Measurements from ENCODE around the gene ASB13.

The ASB13 gene

DNA sequence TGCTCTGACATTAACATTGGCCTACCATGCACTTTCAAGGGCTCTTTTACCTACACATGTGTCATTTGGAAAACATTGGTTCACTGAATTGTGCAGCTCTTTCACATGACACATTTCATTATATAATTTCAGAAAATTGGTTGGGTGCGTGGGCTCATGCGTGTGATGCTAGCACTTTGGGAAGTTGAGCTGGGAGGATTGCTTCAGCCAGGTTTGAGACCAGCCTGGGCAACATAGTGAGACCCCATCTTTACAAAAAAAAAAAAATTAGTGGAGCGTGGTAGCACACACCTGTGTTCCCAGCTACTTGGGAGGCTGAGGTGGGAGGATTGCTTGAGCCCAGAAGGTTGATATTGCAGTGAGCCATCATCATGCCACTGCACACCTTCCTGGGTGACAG lies 22.2 kb upstream of the ASB13 start:
- no peak overlapping the region for H3K4me3 ChIP-seq (ENCODE audit: low read length)
- H3K9me3 ChIP-seq (replicated peaks; ENCODE audit: insufficient read depth, low read length), result no peaks in the 10 kb centered on the region
- peaks cover 5% of the 10 kb centered on the region for H3K4me1 ChIP-seq (ENCODE audit: low read length)
- peaks cover 89% of the 10 kb centered on the region for H3K79me2 ChIP-seq (ENCODE audit: low read length)
- DNase-seq, result no peak
- no peaks in the 10 kb centered on the region for H3K36me3 ChIP-seq (replicated peaks; ENCODE audit: insufficient read depth, low read length)
- no peaks in the 10 kb centered on the region for H3K9me2 ChIP-seq (replicated peaks; ENCODE audit: insufficient read depth, low read length)
- peaks cover 29% of the 10 kb centered on the region for H4K20me1 ChIP-seq (ENCODE audit: insufficient read depth, low read length)
- no peak overlapping the region for H3K4me2 ChIP-seq (ENCODE audit: low read depth, low read length)
- no peaks in the 10 kb centered on the region for H3K27me3 ChIP-seq (replicated peaks; ENCODE audit: insufficient read depth, low read length)
- TF ChIP-seq CTCF (IDR thresholded peaks at IDR 0.05; ENCODE audit: low read length) (no peak), EZH2 (optimal IDR thresholded peaks at IDR 0.05; ENCODE audit: low read depth, low read length) (no peak), EZH2phosphoT487 (IDR thresholded peaks at IDR 0.05; ENCODE audit: low read length) (no peak)
- peaks cover 10% of the 10 kb centered on the region; the same call in 1 of the 2 replicates for H3F3A ChIP-seq (ENCODE audit: insufficient read depth, low read length)
- no peak overlapping the region for H3K27ac ChIP-seq (ENCODE audit: low read length)
- H3K9ac ChIP-seq (ENCODE audit: low read length), result no peak overlapping the region
- H2AFZ ChIP-seq (ENCODE audit: low read length), result no peak overlapping the region

GRCh38 chr10:5685764-5686240 lies 19.4 kb upstream of the ASB13 start:
- H2AFZ ChIP-seq (ENCODE audit: low read length), result 0 out of 2 replicates have a peak overlapping the region, but pooled peaks have one; percentile 71
- no peak for DNase-seq
- H3F3A ChIP-seq (ENCODE audit: insufficient read depth, low read length), result peaks cover 10% of the 10 kb centered on the region; the same call in 1 of the 2 replicates
- H3K9me3 ChIP-seq (replicated peaks; ENCODE audit: insufficient read depth, low read length), result no peaks in the 10 kb centered on the region
- no peaks in the 10 kb centered on the region for H3K9me2 ChIP-seq (replicated peaks; ENCODE audit: insufficient read depth, low read length)
- TF ChIP-seq EZH2phosphoT487 (IDR thresholded peaks at IDR 0.05; ENCODE audit: low read length), result no peak
- TF ChIP-seq CTCF (IDR thresholded peaks at IDR 0.05; ENCODE audit: low read length), result no peak
- no peak for TF ChIP-seq EZH2 (optimal IDR thresholded peaks at IDR 0.05; ENCODE audit: low read depth, low read length)
- H3K4me1 ChIP-seq (ENCODE audit: low read length), result peaks cover 5% of the 10 kb centered on the region
- H3K79me2 ChIP-seq (ENCODE audit: low read length), result peaks cover 62% of the 10 kb centered on the region
- peak overlapping the region; percentile 83 for H3K9ac ChIP-seq (ENCODE audit: low read length)
- H4K20me1 ChIP-seq (ENCODE audit: insufficient read depth, low read length), result peaks cover 16% of the 10 kb centered on the region
- peak overlapping the region; percentile 88 for H3K4me3 ChIP-seq (ENCODE audit: low read length)
- H3K27me3 ChIP-seq (replicated peaks; ENCODE audit: insufficient read depth, low read length), result no peaks in the 10 kb centered on the region
- no peaks in the 10 kb centered on the region for H3K36me3 ChIP-seq (replicated peaks; ENCODE audit: insufficient read depth, low read length)
- H3K27ac ChIP-seq (ENCODE audit: low read length), result peak overlapping the region; percentile 79; the same call in 1 of the 2 replicates
- peak overlapping the region; percentile 55 for H3K4me2 ChIP-seq (ENCODE audit: low read depth, low read length)

GRCh38 chr10:5684971-5685763 lies 18.8 kb upstream of the ASB13 start:
- H4K20me1 ChIP-seq (ENCODE audit: insufficient read depth, low read length), result peaks cover 14% of the 10 kb centered on the region
- H3K4me1 ChIP-seq (ENCODE audit: low read length), result peaks cover 5% of the 10 kb centered on the region
- TF ChIP-seq EZH2phosphoT487 (IDR thresholded peaks at IDR 0.05; ENCODE audit: low read length) (no peak), CTCF (IDR thresholded peaks at IDR 0.05; ENCODE audit: low read length) (peak; percentile 50)
- no peaks in the 10 kb centered on the region for H3K36me3 ChIP-seq (replicated peaks; ENCODE audit: insufficient read depth, low read length)
- H3F3A ChIP-seq (ENCODE audit: insufficient read depth, low read length), result peaks cover 10% of the 10 kb centered on the region; the same call in 1 of the 2 replicates
- H3K9me3 ChIP-seq (replicated peaks; ENCODE audit: insufficient read depth, low read length), result no peaks in the 10 kb centered on the region
- peak overlapping the region; percentile 79 for H3K27ac ChIP-seq (ENCODE audit: low read length)
- H3K4me3 ChIP-seq (ENCODE audit: low read length), result peak overlapping the region; percentile 88
- H3K4me2 ChIP-seq (ENCODE audit: low read depth, low read length), result peak overlapping the region; percentile 55
- peak overlapping the region; percentile 83 for H3K9ac ChIP-seq (ENCODE audit: low read length)
- no peaks in the 10 kb centered on the region for H3K27me3 ChIP-seq (replicated peaks; ENCODE audit: insufficient read depth, low read length)
- peak overlapping the region; percentile 71 for H2AFZ ChIP-seq (ENCODE audit: low read length)
- H3K9me2 ChIP-seq (replicated peaks; ENCODE audit: insufficient read depth, low read length), result no peaks in the 10 kb centered on the region
- peak; percentile 70 for DNase-seq
- peaks cover 55% of the 10 kb centered on the region for H3K79me2 ChIP-seq (ENCODE audit: low read length)
